ENCODE measurements around the gene ORAI2.

DNA sequence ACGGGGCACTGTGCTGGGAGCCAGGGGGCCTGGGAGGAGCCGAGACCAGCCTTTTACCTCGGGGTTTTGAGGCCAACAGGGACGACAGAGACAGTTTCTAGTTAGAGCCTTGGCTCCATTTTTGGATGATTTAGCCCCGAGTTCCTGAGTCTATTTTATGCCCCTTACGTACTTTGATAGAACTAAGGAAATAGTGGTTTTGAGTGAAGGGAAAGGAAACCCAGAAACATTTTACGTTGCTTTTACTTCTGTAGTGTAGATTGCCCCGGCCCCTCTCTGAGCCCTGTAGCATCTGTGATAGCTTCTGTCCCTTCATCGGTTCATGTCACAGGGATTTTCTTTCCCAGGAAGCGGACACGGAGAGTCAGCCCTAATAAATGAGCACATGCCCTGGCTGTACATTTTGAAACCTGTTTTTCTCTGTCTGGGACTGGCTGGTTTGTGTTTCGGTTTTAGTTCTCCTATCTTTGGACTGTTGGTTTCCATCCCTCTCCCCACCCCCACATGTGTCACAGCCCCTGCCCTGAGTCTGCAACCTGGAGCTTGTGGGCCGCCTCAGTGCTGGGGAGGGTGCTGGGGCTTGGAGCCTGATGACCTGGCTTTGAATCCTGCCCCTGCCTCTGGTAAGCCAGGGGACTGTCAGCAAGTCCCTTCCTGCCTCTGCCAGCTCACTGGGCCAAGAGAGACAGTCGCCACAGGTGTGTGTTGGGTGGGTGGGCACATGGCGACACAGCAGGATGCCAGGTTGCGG lies 6.9 kb upstream of the ORAI2 start:
- TF ChIP-seq SIN3A (IDR thresholded peaks at IDR 0.05; ENCODE audit: borderline replicate concordance, insufficient read depth, low read length) (no peak), POLR2AphosphoS5 (IDR thresholded peaks at IDR 0.05; ENCODE audit: low read depth, low read length) (no peak), TAF1 (IDR thresholded peaks at IDR 0.05; ENCODE audit: borderline replicate concordance, insufficient read depth, low read length) (no peak)
